ENCODE data around the gene GNPDA2. TPM values are rescaled to one million over a fixed set of nuclear protein-coding genes. Genes with fewer than 3 reads are reported as not detected.

The GNPDA2 gene
- total and polyA plus RNA-seq, 9 of the 15 experiments (the other 6 are each of a cell fraction or from before 2014, with no cell fraction given): 10.6 to 20.4 (median 13.0) TPM

GRCh38 chr4:44678094-44679041 lies 48.0 kb downstream of the GNPDA2 start, which contains the start of gene GUF1 (continued):
- TF ChIP-seq MITF (IDR thresholded peaks at IDR 0.05) (peak; percentile 75), CBFA2T2 (conservative IDR thresholded peaks at IDR 0.05) (peak; percentile 70), ELF2 (CRISPR knock-in tag; IDR thresholded peaks at IDR 0.05) (peak; percentile 96), MBD2 (IDR thresholded peaks at IDR 0.05; ENCODE audit: borderline replicate concordance, low read depth) (peak; percentile 58; the same call in 1 of the 2 replicates), CBFA2T3 (IDR thresholded peaks at IDR 0.05) (no peak), SMAD4 (CRISPR knock-in tag; conservative IDR thresholded peaks at IDR 0.05) (0 out of 2 replicates have a peak, but pooled peaks have one; percentile 53), ZNF740 (CRISPR knock-in tag; IDR thresholded peaks at IDR 0.05) (peak; percentile 67; the same call in 1 of the 2 replicates), ZNF740 (tag; IDR thresholded peaks at IDR 0.05) (no peak; a peak in 1 of 4 replicates), ARID1B (IDR thresholded peaks at IDR 0.05) (0 out of 2 replicates have a peak, but pooled peaks have one; percentile 17), ZBTB40 (IDR thresholded peaks at IDR 0.05) (0 out of 2 replicates have a peak, but pooled peaks have one; percentile 23), ZBTB40 (CRISPR knock-in tag; IDR thresholded peaks at IDR 0.05) (no peak), E2F8 (IDR thresholded peaks at IDR 0.05; ENCODE audit: low read depth, partially characterized antibody) (peak; percentile 79)

All from K562 (cell line).